Neural crest cell (in vitro differentiated cells): ENCODE measurements around the gene ATP2A1. TPM values are rescaled to one million over a fixed set of nuclear protein-coding genes. Genes with fewer than 3 reads are reported as not detected.
A peak's percentile ranks its signal among the peaks of the same experiment; 100 is the strongest.

Source experiments
- DNase-seq: peaks from one replicate; pipeline ENCODE4 v3.0.0; 2021; ENCODE audit warnings: low read depth, mixed read lengths, low spot score
- H3K27ac Mint-ChIP-seq: one replicate; pipeline ENCODE4 v1.8.0; 2021; ENCODE audit warnings: mild to moderate bottlenecking, mixed read lengths; ENCODE audit not compliant: unreplicated experiment
- H3K27me3 Mint-ChIP-seq: 2 replicates; pipeline ENCODE4 v1.8.0; 2021; ENCODE audit warnings: low read depth, mild to moderate bottlenecking, mixed read lengths
- H3K36me3 Mint-ChIP-seq: 2 replicates; pipeline ENCODE4 v1.8.0; 2021; ENCODE audit warnings: low read depth, mild to moderate bottlenecking, mixed read lengths
- H3K4me1 Mint-ChIP-seq: 2 replicates; pipeline ENCODE4 v1.8.0; 2021; ENCODE audit warnings: mixed read lengths
- H3K4me3 Mint-ChIP-seq: one replicate; pipeline ENCODE4 v1.8.0; 2021; ENCODE audit warnings: mild to moderate bottlenecking, mixed read lengths
- H3K9me3 Mint-ChIP-seq: 2 replicates; pipeline ENCODE4 v1.8.0; 2021; ENCODE audit warnings: mixed read lengths
- total RNA-seq: library from RNA; stranded (reverse); gene quantifications from 2 replicates; pipeline ENCODE4 v1.2.1, GENCODE V29; 2021
- TF ChIP-seq, protein P1 (sequence below): fragments of 200-600 bp; sonication (generic); conservative IDR thresholded peaks from 2 replicates; pipeline ENCODE4 v1.5.0; 2021; ENCODE audit warnings: antibody characterized with exemption, mild to moderate bottlenecking

The ATP2A1 gene
- total RNA-seq, 1 donor from 2014 or later = 3.3 TPM

DNA sequence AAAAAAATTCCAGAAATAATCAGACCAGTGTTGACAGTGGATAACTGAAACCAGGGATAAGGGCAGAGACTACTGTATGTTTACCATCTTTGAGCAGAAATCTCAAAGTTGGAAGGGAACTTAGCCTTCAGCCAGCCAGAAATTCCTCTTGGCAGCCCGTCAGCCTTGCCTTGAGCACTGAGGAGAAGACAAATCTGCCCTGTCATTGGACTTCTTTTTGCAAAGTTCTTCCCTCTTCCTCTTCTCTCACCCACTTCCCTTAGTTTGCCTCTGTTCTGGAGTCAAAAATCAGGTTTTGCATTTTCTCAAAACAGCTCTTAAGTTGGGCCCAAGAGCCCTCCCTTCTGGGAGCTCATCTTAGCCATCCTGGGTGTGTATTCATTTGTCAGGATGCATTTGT is 38.4 kb upstream of the ATP2A1 start:
- Mint-ChIP-seq H3K4me3 (peak overlapping the region; percentile 67), H3K27me3 (no peaks in the 10 kb centered on the region), H3K36me3 (peaks cover 18% of the 10 kb centered on the region), H3K9me3 (no peaks in the 10 kb centered on the region), H3K27ac (peak overlapping the region; percentile 6), H3K4me1 (peaks cover 6% of the 10 kb centered on the region)
- DNase-seq = no peak
- TF ChIP-seq, protein P1, sequence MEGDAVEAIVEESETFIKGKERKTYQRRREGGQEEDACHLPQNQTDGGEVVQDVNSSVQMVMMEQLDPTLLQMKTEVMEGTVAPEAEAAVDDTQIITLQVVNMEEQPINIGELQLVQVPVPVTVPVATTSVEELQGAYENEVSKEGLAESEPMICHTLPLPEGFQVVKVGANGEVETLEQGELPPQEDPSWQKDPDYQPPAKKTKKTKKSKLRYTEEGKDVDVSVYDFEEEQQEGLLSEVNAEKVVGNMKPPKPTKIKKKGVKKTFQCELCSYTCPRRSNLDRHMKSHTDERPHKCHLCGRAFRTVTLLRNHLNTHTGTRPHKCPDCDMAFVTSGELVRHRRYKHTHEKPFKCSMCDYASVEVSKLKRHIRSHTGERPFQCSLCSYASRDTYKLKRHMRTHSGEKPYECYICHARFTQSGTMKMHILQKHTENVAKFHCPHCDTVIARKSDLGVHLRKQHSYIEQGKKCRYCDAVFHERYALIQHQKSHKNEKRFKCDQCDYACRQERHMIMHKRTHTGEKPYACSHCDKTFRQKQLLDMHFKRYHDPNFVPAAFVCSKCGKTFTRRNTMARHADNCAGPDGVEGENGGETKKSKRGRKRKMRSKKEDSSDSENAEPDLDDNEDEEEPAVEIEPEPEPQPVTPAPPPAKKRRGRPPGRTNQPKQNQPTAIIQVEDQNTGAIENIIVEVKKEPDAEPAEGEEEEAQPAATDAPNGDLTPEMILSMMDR = no peak

- TF ChIP-seq, protein P1 = no peak
- Mint-ChIP-seq H3K36me3 (peaks cover 20% of the 10 kb centered on the region), H3K4me3 (peak overlapping the region; percentile 98), H3K27me3 (peaks cover 4% of the 10 kb centered on the region), H3K4me1 (peaks cover 31% of the 10 kb centered on the region), H3K9me3 (no peaks in the 10 kb centered on the region), H3K27ac (no peak overlapping the region)
- DNase-seq = no peak
Measured at GRCh38 chr16:28842696-28843095, 35.6 kb upstream of the ATP2A1 start.

DNA sequence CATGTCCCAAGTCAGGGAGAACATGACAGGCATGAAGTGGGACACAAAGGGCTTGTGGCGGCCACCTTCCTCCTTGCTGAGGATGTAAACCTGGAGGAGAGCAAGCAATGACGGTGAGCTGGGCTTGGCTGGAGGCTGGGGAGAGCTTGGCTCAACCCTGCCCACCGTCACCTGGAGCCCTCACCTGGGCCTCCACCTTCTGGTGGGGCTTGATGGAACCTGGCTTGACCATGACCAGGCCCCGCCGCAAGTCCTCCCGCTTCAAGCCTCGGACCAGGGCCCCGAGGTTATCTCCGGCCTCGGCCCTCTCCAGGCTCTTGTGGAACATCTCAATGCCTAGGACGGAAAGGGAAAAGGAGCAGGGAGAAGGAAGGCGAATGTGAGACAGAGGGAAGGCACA is 34.5 kb upstream of the ATP2A1 start:
- TF ChIP-seq, protein P1 = no peak
- no peaks in the 10 kb centered on the region for H3K9me3 Mint-ChIP-seq
- H3K4me3 Mint-ChIP-seq = peak overlapping the region; percentile 98
- H3K36me3 Mint-ChIP-seq = peaks cover 14% of the 10 kb centered on the region
- H3K27me3 Mint-ChIP-seq = peaks cover 4% of the 10 kb centered on the region
- no peak for DNase-seq
- no peak overlapping the region for H3K27ac Mint-ChIP-seq
- H3K4me1 Mint-ChIP-seq = peaks cover 31% of the 10 kb centered on the region

DNA sequence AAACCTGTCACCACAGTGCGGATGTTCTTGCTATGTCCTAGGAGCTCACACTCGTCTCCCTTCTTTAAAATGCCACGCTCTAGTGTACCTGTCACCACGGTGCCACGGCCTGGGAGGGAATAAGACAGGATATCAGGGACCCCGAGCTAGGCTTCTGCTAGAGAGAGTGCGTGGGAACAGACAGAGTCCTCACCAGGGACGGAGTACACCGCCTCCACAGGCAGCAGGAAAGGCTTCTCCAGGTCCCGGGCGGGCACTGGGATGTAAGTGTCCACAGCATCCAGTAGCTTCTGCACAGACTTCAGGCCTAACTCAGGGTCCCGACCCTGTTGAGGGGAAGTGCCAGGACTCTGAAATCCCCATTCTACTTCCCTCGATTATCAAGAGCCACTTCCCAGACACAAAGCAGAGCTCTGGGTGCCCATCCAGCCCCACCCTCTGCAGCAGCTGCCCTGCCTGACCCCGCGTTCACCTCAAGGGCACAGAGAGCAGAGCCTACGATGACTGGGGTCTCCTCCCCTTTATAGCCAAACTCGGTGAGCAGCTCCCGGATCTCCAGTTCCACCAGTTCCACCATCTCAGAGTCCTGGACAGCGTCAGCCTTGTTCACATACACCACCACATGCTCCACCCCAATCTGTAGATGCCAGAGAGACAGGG is 33.9 kb upstream of the ATP2A1 start:
- TF ChIP-seq, protein P1 = no peak
- DNase-seq = no peak
- Mint-ChIP-seq H3K27ac (no peak overlapping the region), H3K27me3 (peaks cover 4% of the 10 kb centered on the region), H3K4me1 (peaks cover 31% of the 10 kb centered on the region), H3K4me3 (peak overlapping the region; percentile 98), H3K9me3 (no peaks in the 10 kb centered on the region), H3K36me3 (peaks cover 12% of the 10 kb centered on the region)

DNA sequence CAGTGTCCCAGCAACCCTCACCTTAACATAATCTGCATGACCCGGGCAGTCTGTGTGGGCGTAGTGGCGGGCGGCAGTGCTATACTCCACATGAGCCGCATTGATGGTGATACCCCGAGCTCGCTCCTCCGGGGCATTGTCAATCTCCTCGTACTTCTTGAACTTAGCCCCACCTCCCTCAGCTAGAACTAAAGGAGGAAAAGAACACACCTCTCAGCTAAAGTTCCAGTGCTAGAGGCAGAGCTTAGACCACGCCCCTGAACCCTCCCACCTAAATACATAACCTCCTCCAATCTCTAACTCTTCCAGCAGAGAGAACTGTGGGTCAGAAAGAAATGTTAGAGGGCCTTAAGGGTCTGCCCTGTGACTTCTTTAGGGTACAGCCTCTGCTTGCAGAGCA is 33.0 kb upstream of the ATP2A1 start:
- DNase-seq = no peak
- peaks cover 31% of the 10 kb centered on the region for H3K4me1 Mint-ChIP-seq
- TF ChIP-seq, protein P1 = no peak
- H3K27ac Mint-ChIP-seq = peak overlapping the region; percentile 93
- peaks cover 9% of the 10 kb centered on the region for H3K36me3 Mint-ChIP-seq
- H3K4me3 Mint-ChIP-seq = peak overlapping the region; percentile 98
- H3K9me3 Mint-ChIP-seq = no peaks in the 10 kb centered on the region
- H3K27me3 Mint-ChIP-seq = peaks cover 4% of the 10 kb centered on the region
